RWPE1 (cell line): Measurements from ENCODE around the gene RAB7A.
"Not testable (repeated sequence)": the region's sequence is repeated elsewhere in the genome, so short reads cannot be mapped to it uniquely, and the experiment has no call there.

Experiments
- CTCF ChIA-PET: fragments of 350-600 bp; sonication (Branson Sonifier 250); formaldehyde crosslinking; extraction: SDS; loops from one replicate; lab custom pipeline; 2021; lab: Yijun Ruan, JAX
- POLR2A ChIA-PET: fragments of 400-600 bp; formaldehyde crosslinking; extraction: SDS; loops from one replicate; lab custom pipeline; 2020; ENCODE audit warnings: antibody characterized with exemption; ENCODE audit not compliant: low non-redundant PET; lab: Yijun Ruan, JAX
- DNase-seq: peaks from one replicate; pipeline ENCODE4 v3.0.0; 2012; ENCODE audit warnings: low spot score
- H3K27ac ChIP-seq: fragments of 450-650 bp; 2 replicates; pipeline ENCODE4 v1.5.1; 2017
- CTCF ChIP-seq: fragments of 450-650 bp; conservative IDR thresholded peaks from 2 replicates; pipeline ENCODE4 v1.5.1; 2017; ENCODE audit warnings: low read depth, mild to moderate bottlenecking

Gene RAB7A

DNA sequence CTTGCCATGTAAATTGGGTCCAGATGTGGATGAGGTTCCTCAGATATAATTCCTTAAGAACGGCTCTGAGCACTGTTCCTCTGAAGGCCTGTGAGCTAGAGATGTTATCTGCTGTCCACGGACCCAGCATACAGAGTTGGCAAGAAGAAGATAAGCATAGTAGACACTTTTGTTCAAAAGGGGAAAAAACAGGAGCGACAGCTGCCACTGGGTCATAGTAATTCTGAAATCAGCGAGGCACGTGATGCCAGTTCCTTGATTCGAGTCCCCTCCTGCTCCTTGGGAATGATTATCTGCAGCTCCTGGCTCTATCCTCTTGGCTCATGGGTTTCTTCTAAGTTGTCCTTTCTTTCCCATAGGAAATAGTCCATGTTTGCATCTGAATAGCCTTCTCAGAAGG is 2.5 kb upstream of the RAB7A start:
- no peak for TF ChIP-seq CTCF
- ChIA-PET CTCF (interaction anchor here (0.6 kb wide), 1 partner anchor 42 kb away, joined by 3 read pairs; no protein-coding TSS in a partner anchor), POLR2A (no interaction called here)
- no peak overlapping the region for H3K27ac ChIP-seq
- DNase-seq, result no peak

DNA sequence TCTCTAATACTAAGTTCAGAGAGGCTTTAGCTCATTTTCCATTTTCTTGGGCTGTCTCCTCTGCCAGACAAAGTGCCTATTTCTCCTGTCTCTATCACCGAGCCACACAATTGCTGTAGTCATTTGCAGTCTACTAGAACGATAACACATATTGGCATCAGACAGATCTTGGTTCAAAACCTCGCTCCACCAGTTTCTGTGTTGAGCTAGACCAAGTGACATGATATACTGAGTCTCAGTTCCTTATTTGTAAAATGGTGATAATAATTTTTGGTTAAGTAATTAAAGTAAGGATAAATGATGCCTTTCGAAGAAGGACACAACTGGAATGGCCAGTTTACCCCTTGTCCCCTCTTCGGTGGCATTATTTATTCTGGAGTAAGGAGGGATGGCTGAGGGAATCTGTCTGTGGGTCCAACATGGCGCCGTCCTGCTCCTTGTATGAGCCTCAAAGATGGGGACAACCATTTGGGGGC is 398 bp upstream of the RAB7A start:
- H3K27ac ChIP-seq, result peak overlapping the region; percentile 90
- POLR2A ChIA-PET, result interaction anchor here (1.0 to 1.2 kb wide), 2 partner anchors 42 to 45 kb away, joined by 4 to 6 read pairs; no protein-coding TSS in a partner anchor
- CTCF ChIA-PET, result interaction anchor here (0.6 to 1.0 kb wide), 5 partner anchors 19 to 1951 kb away, joined by 3 to 5 read pairs (median 3); no protein-coding TSS in a partner anchor
- DNase-seq, result no peak
- no peak for TF ChIP-seq CTCF

GRCh38 chr3:128727059-128727458 is 1.1 kb downstream of the RAB7A start:
- ChIA-PET CTCF (interaction anchor here (0.6 to 0.8 kb wide), 5 partner anchors 22 to 186 kb away, joined by 3 read pairs; no protein-coding TSS in a partner anchor), POLR2A (interaction anchor here (1.2 kb wide), 1 partner anchor 47 kb away, joined by 6 read pairs; no protein-coding TSS in a partner anchor)
- no peak for TF ChIP-seq CTCF
- DNase-seq, result no peak
- H3K27ac ChIP-seq, result peak overlapping the region; percentile 90

GRCh38 chr3:128727485-128727884 is 1.5 kb downstream of the RAB7A start:
- TF ChIP-seq CTCF, result no peak
- ChIA-PET POLR2A (no interaction called here), CTCF (interaction anchor here (0.6 to 0.8 kb wide), 3 partner anchors 23 to 46 kb away, joined by 3 read pairs; no protein-coding TSS in a partner anchor)
- DNase-seq, result no peak
- H3K27ac ChIP-seq, result no peak overlapping the region

DNA sequence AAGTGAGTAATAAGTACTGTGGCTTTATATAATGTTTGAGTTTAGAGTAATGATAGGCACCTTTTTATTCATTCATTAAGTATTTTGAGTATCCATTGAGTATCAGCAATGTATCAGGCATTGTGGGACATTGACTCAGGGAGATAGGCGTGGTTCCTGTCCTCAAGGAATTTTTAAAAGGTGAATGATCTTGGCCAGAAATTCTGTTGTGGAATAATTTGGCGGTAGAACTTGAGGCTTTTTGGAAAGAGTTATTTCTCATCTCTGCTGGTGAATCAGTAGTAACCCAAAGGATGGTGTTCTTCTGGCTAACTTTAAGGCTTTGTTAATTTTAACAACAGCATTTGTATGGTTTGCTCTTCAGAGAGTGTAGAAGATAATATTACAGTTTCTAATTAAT is 2.0 kb downstream of the RAB7A start:
- ChIA-PET CTCF (interaction anchor here (0.6 kb wide), 1 partner anchor 40 kb away, joined by 3 read pairs; no protein-coding TSS in a partner anchor), POLR2A (no interaction called here)
- TF ChIP-seq CTCF, result no peak
- H3K27ac ChIP-seq, result peak overlapping the region; percentile 57
- peak; percentile 42 for DNase-seq

- peak overlapping the region; percentile 57 for H3K27ac ChIP-seq
- CTCF ChIA-PET, DNase-seq: not testable (repeated sequence)
- POLR2A ChIA-PET, result interaction anchor here (0.6 kb wide), 1 partner anchor 9 kb away, joined by 8 read pairs; no protein-coding TSS in a partner anchor
Observed at GRCh38 chr3:128728521-128728920, 2.5 kb downstream of the RAB7A start.

DNA sequence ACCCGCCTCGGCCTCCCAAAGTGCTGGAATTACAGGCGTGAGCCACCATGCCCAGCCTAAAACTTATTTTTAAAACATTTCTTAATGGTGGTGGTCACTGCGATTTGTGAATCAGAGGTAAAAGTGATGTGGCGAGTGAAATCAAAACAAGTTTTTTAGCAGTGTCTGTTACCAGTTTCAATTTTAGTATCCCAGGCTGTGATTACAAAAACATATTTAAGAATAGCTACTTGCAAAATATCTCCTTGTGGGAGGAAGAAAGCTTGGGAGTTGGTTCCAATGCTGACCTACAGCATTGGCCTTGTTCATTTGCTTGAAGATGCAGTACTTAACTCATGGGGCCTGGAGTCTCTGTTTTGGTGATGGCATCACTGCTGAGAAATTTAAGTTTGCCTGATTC is 4.5 kb downstream of the RAB7A start:
- no peak for DNase-seq
- ChIA-PET POLR2A (no interaction called here), CTCF (no interaction called here)
- TF ChIP-seq CTCF, result no peak
- H3K27ac ChIP-seq, result no peak overlapping the region
